ENCODE measurements around the gene FAM177A1.
A peak's percentile ranks its signal among the peaks of the same experiment; 100 is the strongest.
"Not testable (repeated sequence)": the region's sequence is repeated elsewhere in the genome, so short reads cannot be mapped to it uniquely, and the experiment has no call there.

FAM177A1 gene

GRCh38 chr14:35065731-35066130, 19.7 kb downstream of the FAM177A1 start:
- not testable (repeated sequence) for FAIRE-seq

GRCh38 chr14:35068238-35069012, 22.4 kb downstream of the FAM177A1 start:
- FAIRE-seq = no peak

- no peak for FAIRE-seq
Measured at GRCh38 chr14:35072226-35072625, 26.2 kb downstream of the FAM177A1 start.

- FAIRE-seq = no peak
Measured at GRCh38 chr14:35073486-35073885, 27.4 kb downstream of the FAM177A1 start.

- no peak for FAIRE-seq
Measured at GRCh38 chr14:35078082-35078481, 32.0 kb downstream of the FAM177A1 start.

- no peak for FAIRE-seq
Measured at GRCh38 chr14:35079742-35080141, 33.7 kb downstream of the FAM177A1 start.

- FAIRE-seq = no peak
Measured at GRCh38 chr14:35083530-35084150, 37.6 kb downstream of the FAM177A1 start.

GRCh38 chr14:35085441-35085840, 39.4 kb downstream of the FAM177A1 start:
- no peak for FAIRE-seq

- no peak for FAIRE-seq
Measured at GRCh38 chr14:35088514-35088913, 42.4 kb downstream of the FAM177A1 start.

- not testable (repeated sequence) for FAIRE-seq
Measured at GRCh38 chr14:35094645-35095044, 48.6 kb downstream of the FAM177A1 start.

GRCh38 chr14:35107866-35108265, 61.8 kb downstream of the FAM177A1 start:
- FAIRE-seq = peak; percentile 25

GRCh38 chr14:35112641-35113040, 66.6 kb downstream of the FAM177A1 start:
- FAIRE-seq = no peak

- FAIRE-seq = no peak
Measured at GRCh38 chr14:35113308-35113950, 67.4 kb downstream of the FAM177A1 start.

- no peak for FAIRE-seq
Measured at GRCh38 chr14:35114036-35114435, 68.0 kb downstream of the FAM177A1 start.

- FAIRE-seq = no peak
Measured at GRCh38 chr14:35116242-35116641, 70.2 kb downstream of the FAM177A1 start.

- FAIRE-seq = no peak
Measured at GRCh38 chr14:35117112-35117511, 71.0 kb downstream of the FAM177A1 start.

- peak; percentile 98 for FAIRE-seq
Measured at GRCh38 chr14:35121026-35121886, 75.2 kb downstream of the FAM177A1 start.

- no peak for FAIRE-seq
Measured at GRCh38 chr14:35121887-35122695, 76.0 kb downstream of the FAM177A1 start, which contains the start of the genes PPP2R3C and PRORP. Gene PPP2R3C (minus strand): TSS chr14:35121990. CDS start chr14:35121959, 31 bp downstream. Gene PRORP (plus strand): TSS chr14:35122552. CDS start chr14:35123246, 694 bp downstream.

GRCh38 chr14:35122696-35123387, 76.8 kb downstream of the FAM177A1 start:
- FAIRE-seq = no peak

GRCh38 chr14:35123388-35123703, 77.3 kb downstream of the FAM177A1 start:
- no peak for FAIRE-seq

GRCh38 chr14:35124127-35124526, 78.1 kb downstream of the FAM177A1 start:
- FAIRE-seq = no peak
